Dermis blood vessel endothelial cell (primary cell): Measurements from ENCODE around the gene RAI14. TPM values are rescaled to one million over a fixed set of nuclear protein-coding genes. Genes with fewer than 3 reads are reported as not detected.
A peak's percentile ranks its signal among the peaks of the same experiment; 100 is the strongest.
"Not testable (repeated sequence)": the region's sequence is repeated elsewhere in the genome, so short reads cannot be mapped to it uniquely, and the experiment has no call there.

Experiments
- DNase-seq: peaks from one replicate; pipeline ENCODE4 v3.0.0; 2010
- total RNA-seq: library from RNA; depleted of rRNA; stranded (reverse); fragments of >200 nt; gene quantifications from 2 replicates; pipeline ENCODE4 v1.2.3, GENCODE V29; 2014

RAI14 gene
- total RNA-seq, 1 donor from 2014 or later, result 204 TPM

- not testable (repeated sequence) for DNase-seq
Observed at GRCh38 chr5:34701442-34701841, 45.3 kb downstream of the RAI14 start.

- DNase-seq, result no peak
Observed at GRCh38 chr5:34703767-34704713, 47.9 kb downstream of the RAI14 start.

- no peak for DNase-seq
Observed at GRCh38 chr5:34706084-34706483, 50.0 kb downstream of the RAI14 start.

GRCh38 chr5:34707451-34708107, 51.5 kb downstream of the RAI14 start:
- DNase-seq, result peak; percentile 69

- DNase-seq, result no peak
Observed at GRCh38 chr5:34708777-34709176, 52.6 kb downstream of the RAI14 start.

DNA sequence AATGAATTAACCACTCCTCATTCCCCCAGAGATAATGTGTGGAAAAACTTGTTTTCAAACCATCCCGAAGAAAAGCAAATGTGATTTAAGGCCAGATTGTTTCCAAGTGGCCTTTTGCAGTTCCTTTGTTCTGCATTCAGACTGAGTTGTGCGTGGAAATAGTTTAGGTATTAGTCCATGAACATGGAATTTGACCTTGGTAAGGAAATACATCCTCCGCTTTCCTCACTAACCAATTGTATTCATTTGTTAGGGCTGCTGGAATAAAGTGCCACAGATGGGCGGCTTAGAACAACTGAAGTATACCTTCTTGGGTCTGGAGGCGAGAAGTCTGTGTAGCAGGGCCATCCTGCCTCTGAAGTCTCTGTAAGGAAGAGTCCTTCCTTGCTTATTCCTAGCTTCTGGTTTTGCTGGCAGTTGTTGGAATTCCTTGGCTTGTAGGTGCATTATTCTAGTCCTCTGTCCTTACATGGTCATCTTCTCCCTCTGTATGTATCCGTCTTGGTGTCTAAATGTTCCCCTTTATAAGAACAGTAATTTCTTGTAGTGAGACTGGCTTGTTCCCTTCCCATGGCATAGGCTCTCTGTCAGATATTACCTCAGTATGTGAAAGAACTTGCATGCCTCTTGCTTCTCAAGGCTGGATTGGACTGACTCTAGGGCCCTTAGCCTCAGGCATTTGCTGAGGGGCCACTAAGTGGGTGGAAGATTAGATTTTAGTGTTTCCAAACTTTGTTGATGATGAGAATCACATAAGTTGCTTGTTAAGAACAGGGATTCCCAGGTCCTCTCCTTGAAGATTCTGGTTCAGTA, 53.9 kb downstream of the RAI14 start:
- peak; percentile 95 for DNase-seq

- DNase-seq, result no peak
Observed at GRCh38 chr5:34712565-34712964, 56.4 kb downstream of the RAI14 start.

GRCh38 chr5:34715711-34716110, 59.6 kb downstream of the RAI14 start:
- DNase-seq, result peak; percentile 76

DNA sequence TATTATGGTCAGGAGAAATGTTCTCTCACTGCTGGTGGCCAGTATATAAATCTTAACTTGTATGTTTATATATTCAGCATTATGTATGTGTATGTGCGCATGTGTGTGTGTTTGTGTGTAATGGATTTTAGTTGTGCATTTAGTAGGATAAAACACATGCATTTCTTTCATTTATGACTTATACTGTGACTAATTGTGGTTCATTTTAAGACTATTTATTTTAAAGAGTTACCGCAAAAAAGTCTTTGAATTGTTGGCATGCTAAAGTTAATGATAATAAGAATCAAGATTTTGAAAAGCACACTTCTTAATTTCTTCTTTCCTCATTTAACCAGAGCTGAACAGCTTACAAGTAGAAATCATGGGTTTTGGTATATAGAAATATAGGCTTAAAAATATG, 60.9 kb downstream of the RAI14 start:
- no peak for DNase-seq

DNA sequence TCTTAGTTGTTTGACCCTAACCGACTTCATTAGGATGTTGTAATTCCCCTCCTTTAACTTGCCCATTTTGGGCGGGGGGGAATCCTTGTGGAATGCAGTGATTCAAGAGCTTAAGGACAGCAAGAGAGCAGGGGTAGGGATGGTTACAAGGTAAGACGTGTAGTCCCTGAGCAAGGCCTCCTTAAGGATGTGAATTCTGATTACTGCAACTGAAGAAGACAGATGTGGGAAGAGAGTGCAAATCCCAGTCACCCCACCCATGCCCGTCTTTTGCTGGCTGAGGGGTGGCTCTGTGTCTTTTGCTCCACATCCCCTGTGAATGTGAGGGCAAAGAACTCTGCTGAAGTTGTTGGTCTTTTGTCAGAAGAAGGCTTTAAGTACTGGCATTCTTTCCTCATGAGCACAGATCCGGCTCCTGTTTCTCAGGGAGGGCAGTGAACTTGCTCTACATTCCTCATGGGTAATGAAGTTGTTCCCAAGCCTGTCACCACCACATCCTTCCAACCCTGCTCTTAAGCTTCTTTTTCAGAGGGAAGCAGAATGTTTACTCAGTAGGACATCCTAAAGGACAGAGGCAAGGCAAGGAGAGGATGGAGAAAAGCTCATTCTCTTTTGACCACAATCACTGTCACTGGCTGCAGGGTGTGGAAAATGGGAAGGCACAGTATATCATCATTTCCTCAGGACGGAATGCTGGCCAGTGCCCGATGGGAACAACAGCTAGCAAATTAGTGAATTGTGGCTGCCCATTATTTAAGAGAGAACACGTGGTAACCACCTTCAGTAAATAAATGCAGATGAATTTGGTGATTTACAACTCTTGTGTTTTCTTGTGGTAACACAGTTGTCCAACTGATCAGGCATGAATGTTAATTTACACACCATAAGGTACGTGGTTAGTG, 61.5 kb downstream of the RAI14 start:
- DNase-seq, result peak; percentile 98

DNA sequence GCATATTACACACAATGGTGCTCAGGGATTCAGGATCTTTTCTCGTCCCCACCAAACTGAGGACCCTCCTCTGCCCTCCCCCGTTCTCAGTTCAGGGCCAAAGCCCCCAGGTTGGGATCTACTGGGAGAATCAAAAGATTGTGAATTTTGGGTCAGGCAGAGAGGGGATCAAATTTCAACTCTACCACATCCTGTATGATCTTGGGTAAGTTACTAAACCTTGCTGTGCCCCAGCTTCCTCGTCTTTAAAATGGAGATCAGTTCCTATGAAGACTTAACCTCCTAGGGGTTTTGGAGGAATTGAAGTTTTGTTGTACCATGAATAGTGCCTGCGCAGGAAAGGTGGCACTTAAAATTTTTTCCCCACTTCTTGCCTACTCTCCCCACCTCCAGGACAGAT, 62.4 kb downstream of the RAI14 start:
- DNase-seq, result no peak

- no peak for DNase-seq
Observed at GRCh38 chr5:34719029-34719428, 62.9 kb downstream of the RAI14 start.

- DNase-seq, result no peak
Observed at GRCh38 chr5:34721327-34721726, 65.2 kb downstream of the RAI14 start.

DNA sequence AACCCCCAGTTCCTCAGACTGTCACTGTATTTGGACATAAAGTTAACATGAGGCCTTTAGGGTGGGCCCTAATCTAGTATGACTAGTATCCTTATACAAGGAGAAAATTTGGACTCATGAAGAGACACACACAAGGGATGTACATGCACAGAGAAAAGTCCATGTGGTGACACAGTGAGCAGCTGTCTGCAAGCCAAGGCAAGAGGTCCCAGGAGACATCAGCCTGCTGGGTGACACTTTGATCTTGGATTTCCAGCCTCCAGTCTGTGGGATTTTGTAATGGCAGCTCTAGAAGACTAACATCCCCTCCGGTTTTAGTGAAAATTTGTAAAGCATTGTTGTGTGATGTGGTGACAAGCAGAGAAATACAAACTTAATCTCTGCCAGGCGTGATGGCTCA, 66.1 kb downstream of the RAI14 start:
- no peak for DNase-seq

DNA sequence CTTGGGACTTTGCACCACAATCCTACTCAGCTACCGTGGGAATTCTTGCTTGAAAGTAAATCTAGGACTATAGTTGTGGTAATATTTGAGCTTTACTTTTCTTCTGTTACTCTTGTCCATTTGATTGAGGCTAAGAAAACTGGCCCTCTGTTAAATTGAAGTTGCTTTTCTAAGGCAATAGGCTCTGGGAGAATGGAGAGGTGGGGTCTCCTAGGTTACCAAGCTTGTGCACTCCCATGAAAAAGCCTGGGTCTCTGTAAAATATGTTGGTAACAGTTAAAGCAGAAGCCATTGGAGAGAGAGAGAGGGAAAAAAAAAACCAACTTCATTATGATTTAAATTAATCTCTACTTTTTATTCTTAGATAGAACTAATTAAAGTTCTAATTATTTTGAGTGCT, 68.6 kb downstream of the RAI14 start:
- no peak for DNase-seq

DNA sequence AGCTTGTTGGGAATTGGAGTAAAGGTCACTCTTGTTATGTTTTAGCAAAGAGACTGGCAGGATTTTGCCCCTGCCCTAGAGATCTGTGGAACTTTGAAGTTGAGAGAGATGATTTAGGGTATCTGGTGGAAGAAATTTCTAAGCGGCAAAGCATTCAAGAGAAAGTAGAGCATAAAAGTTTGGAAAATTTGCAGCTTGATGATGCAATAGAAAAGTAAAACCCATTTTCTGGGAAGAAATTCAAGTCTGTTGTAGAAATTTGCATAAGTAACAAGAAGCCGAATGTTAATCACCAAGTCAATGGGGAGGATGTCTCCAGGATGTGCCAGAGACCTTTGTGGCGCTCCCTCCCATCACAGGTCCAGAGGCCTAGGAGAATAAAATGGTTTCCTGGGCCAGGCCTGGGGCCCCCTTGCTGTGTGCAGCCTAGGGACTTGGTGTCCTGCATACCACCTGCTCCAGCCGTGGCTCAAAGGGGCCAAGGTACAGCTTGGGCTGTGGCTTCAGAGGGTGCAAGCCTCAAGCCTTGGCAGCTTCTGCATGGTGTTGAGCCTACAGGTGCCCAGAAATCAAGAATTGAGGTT, 71.1 kb downstream of the RAI14 start:
- not testable (repeated sequence) for DNase-seq

DNA sequence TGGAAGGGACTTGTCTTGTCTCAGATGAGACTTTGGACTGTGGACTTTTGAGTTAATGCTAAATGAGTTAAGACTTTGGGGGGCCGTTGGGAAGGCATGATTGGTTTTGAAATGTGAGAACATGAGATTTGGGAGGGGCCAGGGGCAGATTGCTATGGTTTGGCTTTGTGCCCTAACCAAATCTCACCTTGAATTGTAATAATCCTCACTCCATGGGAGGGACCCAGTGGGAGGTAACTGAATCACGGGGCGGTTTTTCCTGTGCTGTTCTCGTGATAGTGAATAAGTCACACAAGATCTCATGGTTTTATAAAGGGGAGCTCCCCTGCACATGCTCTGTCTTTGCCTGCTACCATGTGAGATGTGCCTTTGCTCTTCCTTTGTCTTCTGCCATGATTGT, 72.1 kb downstream of the RAI14 start:
- DNase-seq, result no peak

GRCh38 chr5:34731435-34732232, 75.5 kb downstream of the RAI14 start:
- no peak for DNase-seq

GRCh38 chr5:34734326-34734725, 78.2 kb downstream of the RAI14 start:
- no peak for DNase-seq

GRCh38 chr5:34735491-34736426, 79.6 kb downstream of the RAI14 start:
- DNase-seq, result no peak
